Measurements from ENCODE around the gene NTM. TPM values are rescaled to one million over a fixed set of nuclear protein-coding genes. Genes with fewer than 3 reads are reported as not detected.

The NTM gene
- total RNA-seq, 1 experiment from 2014 or later, result 16.4 TPM

DNA sequence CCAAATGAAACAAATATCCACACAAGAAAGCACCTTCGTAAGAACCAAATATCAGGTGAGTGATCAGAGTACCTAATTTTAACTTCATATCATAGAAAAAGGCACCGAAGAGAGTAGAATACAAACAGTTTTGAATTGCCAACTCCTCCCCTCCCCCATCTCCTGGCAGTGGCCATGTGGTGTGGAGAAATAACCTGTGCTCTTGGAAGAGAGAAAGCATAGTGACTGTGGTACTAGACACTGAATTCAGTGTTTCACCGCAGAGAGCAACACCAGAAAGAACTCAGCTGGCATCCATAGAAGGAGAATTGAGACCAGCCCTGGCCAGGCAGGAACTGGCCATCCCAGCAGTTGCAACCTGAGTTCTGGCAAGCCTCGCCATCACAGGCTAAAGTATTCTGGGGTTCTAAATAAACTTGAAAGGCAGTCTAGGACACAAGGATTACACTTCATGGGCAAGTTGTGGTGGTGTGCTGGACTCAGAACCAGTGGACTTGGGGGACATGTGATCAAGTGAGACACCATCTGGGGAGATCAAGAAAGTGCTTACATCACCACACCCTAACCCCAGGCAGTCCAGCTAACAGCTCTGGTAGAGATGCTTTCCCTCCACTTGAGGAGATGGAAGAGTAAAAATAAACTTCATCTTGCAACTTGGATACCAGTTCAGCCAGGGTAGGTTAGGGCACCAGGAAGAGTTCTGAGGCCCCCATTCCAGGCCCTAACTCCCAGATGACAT lies 1003.2 kb downstream of the NTM start (continued):
- TF ChIP-seq, protein P1, sequence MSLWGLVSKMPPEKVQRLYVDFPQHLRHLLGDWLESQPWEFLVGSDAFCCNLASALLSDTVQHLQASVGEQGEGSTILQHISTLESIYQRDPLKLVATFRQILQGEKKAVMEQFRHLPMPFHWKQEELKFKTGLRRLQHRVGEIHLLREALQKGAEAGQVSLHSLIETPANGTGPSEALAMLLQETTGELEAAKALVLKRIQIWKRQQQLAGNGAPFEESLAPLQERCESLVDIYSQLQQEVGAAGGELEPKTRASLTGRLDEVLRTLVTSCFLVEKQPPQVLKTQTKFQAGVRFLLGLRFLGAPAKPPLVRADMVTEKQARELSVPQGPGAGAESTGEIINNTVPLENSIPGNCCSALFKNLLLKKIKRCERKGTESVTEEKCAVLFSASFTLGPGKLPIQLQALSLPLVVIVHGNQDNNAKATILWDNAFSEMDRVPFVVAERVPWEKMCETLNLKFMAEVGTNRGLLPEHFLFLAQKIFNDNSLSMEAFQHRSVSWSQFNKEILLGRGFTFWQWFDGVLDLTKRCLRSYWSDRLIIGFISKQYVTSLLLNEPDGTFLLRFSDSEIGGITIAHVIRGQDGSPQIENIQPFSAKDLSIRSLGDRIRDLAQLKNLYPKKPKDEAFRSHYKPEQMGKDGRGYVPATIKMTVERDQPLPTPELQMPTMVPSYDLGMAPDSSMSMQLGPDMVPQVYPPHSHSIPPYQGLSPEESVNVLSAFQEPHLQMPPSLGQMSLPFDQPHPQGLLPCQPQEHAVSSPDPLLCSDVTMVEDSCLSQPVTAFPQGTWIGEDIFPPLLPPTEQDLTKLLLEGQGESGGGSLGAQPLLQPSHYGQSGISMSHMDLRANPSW (CRISPR knock-in tag; conservative IDR thresholded peaks at IDR 0.05; ENCODE audit: low read depth), result no peak
- TF ChIP-seq GTF2I (CRISPR knock-in tag; conservative IDR thresholded peaks at IDR 0.05), result no peak
- no peak for TF ChIP-seq FOXP1 (CRISPR knock-in tag; IDR thresholded peaks at IDR 0.05; ENCODE audit: borderline replicate concordance)
- no peak for TF ChIP-seq SP1 (CRISPR knock-in tag; conservative IDR thresholded peaks at IDR 0.05)
- TF ChIP-seq, protein P2, sequence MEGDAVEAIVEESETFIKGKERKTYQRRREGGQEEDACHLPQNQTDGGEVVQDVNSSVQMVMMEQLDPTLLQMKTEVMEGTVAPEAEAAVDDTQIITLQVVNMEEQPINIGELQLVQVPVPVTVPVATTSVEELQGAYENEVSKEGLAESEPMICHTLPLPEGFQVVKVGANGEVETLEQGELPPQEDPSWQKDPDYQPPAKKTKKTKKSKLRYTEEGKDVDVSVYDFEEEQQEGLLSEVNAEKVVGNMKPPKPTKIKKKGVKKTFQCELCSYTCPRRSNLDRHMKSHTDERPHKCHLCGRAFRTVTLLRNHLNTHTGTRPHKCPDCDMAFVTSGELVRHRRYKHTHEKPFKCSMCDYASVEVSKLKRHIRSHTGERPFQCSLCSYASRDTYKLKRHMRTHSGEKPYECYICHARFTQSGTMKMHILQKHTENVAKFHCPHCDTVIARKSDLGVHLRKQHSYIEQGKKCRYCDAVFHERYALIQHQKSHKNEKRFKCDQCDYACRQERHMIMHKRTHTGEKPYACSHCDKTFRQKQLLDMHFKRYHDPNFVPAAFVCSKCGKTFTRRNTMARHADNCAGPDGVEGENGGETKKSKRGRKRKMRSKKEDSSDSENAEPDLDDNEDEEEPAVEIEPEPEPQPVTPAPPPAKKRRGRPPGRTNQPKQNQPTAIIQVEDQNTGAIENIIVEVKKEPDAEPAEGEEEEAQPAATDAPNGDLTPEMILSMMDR (IDR thresholded peaks at IDR 0.05), result no peak
- no peak for TF ChIP-seq NR3C1 (CRISPR knock-in tag; conservative IDR thresholded peaks at IDR 0.05; ENCODE audit: low read depth)
- TF ChIP-seq, protein P3, sequence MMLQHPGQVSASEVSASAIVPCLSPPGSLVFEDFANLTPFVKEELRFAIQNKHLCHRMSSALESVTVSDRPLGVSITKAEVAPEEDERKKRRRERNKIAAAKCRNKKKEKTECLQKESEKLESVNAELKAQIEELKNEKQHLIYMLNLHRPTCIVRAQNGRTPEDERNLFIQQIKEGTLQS (CRISPR knock-in tag; conservative IDR thresholded peaks at IDR 0.05), result no peak
- TF ChIP-seq SOX15 (CRISPR knock-in tag; IDR thresholded peaks at IDR 0.05), result no peak
- no peak for TF ChIP-seq ZNF396 (CRISPR knock-in tag; IDR thresholded peaks at IDR 0.05; ENCODE audit: borderline replicate concordance)
- TF ChIP-seq RORB (CRISPR knock-in tag; IDR thresholded peaks at IDR 0.05), result no peak
- TF ChIP-seq, protein P4, sequence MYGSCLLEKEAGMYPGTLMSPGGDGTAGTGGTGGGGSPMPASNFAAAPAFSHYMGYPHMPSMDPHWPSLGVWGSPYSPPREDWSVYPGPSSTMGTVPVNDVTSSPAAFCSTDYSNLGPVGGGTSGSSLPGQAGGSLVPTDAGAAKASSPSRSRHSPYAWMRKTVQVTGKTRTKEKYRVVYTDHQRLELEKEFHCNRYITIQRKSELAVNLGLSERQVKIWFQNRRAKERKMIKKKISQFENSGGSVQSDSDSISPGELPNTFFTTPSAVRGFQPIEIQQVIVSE (CRISPR knock-in tag; IDR thresholded peaks at IDR 0.05; ENCODE audit: borderline replicate concordance), result no peak

DNA sequence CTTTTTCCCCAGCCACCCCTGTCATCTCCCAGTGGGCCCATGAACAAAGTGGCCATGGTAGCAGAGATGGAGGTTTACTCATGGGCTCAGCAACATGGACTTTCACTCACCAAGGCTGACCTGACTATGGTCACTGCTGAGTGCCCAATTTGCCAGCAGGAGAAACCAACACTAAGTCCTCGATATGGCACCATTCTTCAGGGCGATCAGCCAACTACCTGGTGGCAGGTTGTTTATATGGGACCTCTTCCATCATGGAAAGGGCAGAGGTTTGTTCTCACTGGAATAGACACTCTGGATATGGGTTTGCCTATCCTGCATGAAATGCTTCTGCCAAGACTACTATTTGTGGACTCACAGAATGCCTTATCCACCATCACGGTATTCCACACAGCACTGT lies 1009.1 kb downstream of the NTM start:
- ChIA-PET POLR2A (no interaction called here), CTCF (no interaction called here)
- Mint-ChIP-seq H3K4me3 (no peak overlapping the region), H3K4me1 (no peaks in the 10 kb centered on the region), H3K36me3 (peaks cover 29% of the 10 kb centered on the region), H3K27me3 (ENCODE audit: low read depth) (peaks cover 10% of the 10 kb centered on the region), H3K27ac (no peak overlapping the region), H3K9me3 (peaks cover 52% of the 10 kb centered on the region)
- TF ChIP-seq, protein P5, sequence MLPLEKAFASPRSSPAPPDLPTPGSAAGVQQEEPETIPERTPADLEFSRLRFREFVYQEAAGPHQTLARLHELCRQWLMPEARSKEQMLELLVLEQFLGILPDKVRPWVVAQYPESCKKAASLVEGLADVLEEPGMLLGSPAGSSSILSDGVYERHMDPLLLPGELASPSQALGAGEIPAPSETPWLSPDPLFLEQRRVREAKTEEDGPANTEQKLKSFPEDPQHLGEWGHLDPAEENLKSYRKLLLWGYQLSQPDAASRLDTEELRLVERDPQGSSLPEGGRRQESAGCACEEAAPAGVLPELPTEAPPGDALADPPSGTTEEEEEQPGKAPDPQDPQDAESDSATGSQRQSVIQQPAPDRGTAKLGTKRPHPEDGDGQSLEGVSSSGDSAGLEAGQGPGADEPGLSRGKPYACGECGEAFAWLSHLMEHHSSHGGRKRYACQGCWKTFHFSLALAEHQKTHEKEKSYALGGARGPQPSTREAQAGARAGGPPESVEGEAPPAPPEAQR (CRISPR knock-in tag; IDR thresholded peaks at IDR 0.05), result no peak
- TF ChIP-seq, protein P6, sequence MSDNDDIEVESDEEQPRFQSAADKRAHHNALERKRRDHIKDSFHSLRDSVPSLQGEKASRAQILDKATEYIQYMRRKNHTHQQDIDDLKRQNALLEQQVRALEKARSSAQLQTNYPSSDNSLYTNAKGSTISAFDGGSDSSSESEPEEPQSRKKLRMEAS (CRISPR knock-in tag; IDR thresholded peaks at IDR 0.05), result no peak
- DNase-seq (ENCODE audit: low spot score) (no peak), ATAC-seq (no peak)
